SIG-M5 treated with dmso at 0.1 percent for 504 hours (cell line): Measurements from ENCODE around the gene MGAT4D.
"Not testable (repeated sequence)": the region's sequence is repeated elsewhere in the genome, so short reads cannot be mapped to it uniquely, and the experiment has no call there.

Source experiments
- DNase-seq: peaks from one replicate; lab custom pipeline; 2025; ENCODE audit not compliant: unreplicated experiment; lab: John Stamatoyannopoulos, UW

MGAT4D gene

GRCh38 chr4:140497747-140498636 lies at the start of gene MGAT4D:
MGAT4D (minus strand) TSS chr4:140498293; CDS start chr4:140498222, 71 bp downstream.
- DNase-seq = no peak

- DNase-seq = no peak
These were observed 35.9 kb upstream of the MGAT4D start for GRCh38 chr4:140533951-140534480.

GRCh38 chr4:140529434-140529833 lies 31.3 kb upstream of the MGAT4D start:
- DNase-seq = no peak

GRCh38 chr4:140523857-140524742 lies 26.0 kb upstream of the MGAT4D start, which contains the start of gene ELMOD2:
ELMOD2 (plus strand) TSS chr4:140524168; CDS start chr4:140525429, 1,261 bp downstream.
- DNase-seq = peak; percentile 97

- DNase-seq = no peak
These were observed 25.3 kb upstream of the MGAT4D start for GRCh38 chr4:140523370-140523856.

GRCh38 chr4:140515423-140515822 lies 17.3 kb upstream of the MGAT4D start:
- no peak for DNase-seq

GRCh38 chr4:140513765-140514164 lies 15.7 kb upstream of the MGAT4D start:
- not testable (repeated sequence) for DNase-seq

- DNase-seq = no peak
These were observed 6.2 kb upstream of the MGAT4D start for GRCh38 chr4:140504261-140504660.

GRCh38 chr4:140499391-140499790 lies 1.3 kb upstream of the MGAT4D start:
- no peak for DNase-seq

- no peak for DNase-seq
These were observed 717 bp downstream of the MGAT4D start for GRCh38 chr4:140497405-140497746.

- DNase-seq = no peak
These were observed 12.2 kb downstream of the MGAT4D start for GRCh38 chr4:140485939-140486338.

- DNase-seq = no peak
These were observed 14.6 kb downstream of the MGAT4D start for GRCh38 chr4:140483445-140483844.

GRCh38 chr4:140472156-140472555 lies 25.9 kb downstream of the MGAT4D start:
- no peak for DNase-seq

- DNase-seq = no peak
These were observed 28.0 kb downstream of the MGAT4D start for GRCh38 chr4:140469791-140470733.

GRCh38 chr4:140466146-140466545 lies 31.9 kb downstream of the MGAT4D start:
- no peak for DNase-seq

- no peak for DNase-seq
These were observed 34.5 kb downstream of the MGAT4D start for GRCh38 chr4:140463614-140464013.

- no peak for DNase-seq
These were observed 34.9 kb downstream of the MGAT4D start for GRCh38 chr4:140463182-140463581.

GRCh38 chr4:140450352-140450751 lies 47.7 kb downstream of the MGAT4D start:
- no peak for DNase-seq

- DNase-seq = no peak
These were observed 49.3 kb downstream of the MGAT4D start for GRCh38 chr4:140448830-140449229.

- no peak for DNase-seq
These were observed 49.9 kb downstream of the MGAT4D start for GRCh38 chr4:140448162-140448561.
